LNCaP clone FGC (cell line): ENCODE data around the gene PYGO1.
"Not testable (repeated sequence)": the region's sequence is repeated elsewhere in the genome, so short reads cannot be mapped to it uniquely, and the experiment has no call there.

Experiments used
- DNase-seq: peaks from one replicate; pipeline ENCODE4 v3.0.0-alpha.2; 2011; ENCODE audit warnings: low read depth
- H3K4me3 ChIP-seq: 2 replicates; pipeline ENCODE4 v1.5.1; 2011; ENCODE audit warnings: mild to moderate bottlenecking, low read depth, low read length, control low read depth
- CTCF ChIP-seq: IDR thresholded peaks from 2 replicates; pipeline ENCODE4 v1.5.1; 2012; ENCODE audit warnings: mild to moderate bottlenecking; ENCODE audit not compliant: control insufficient read depth, insufficient read depth; ENCODE audit errors: extremely low read depth

The PYGO1 gene

GRCh38 chr15:55619783-55620182 is 31.6 kb upstream of the PYGO1 start:
- DNase-seq, result no peak
- no peak for TF ChIP-seq CTCF
- no peak overlapping the region for H3K4me3 ChIP-seq

GRCh38 chr15:55618387-55618786 is 30.2 kb upstream of the PYGO1 start:
- no peak for TF ChIP-seq CTCF
- no peak overlapping the region for H3K4me3 ChIP-seq
- DNase-seq, result no peak

- no peak for DNase-seq
- no peak for TF ChIP-seq CTCF
- no peak overlapping the region for H3K4me3 ChIP-seq
Observed at GRCh38 chr15:55615445-55615844, 27.3 kb upstream of the PYGO1 start.

GRCh38 chr15:55613727-55614126 is 25.6 kb upstream of the PYGO1 start:
- DNase-seq, result no peak
- no peak overlapping the region for H3K4me3 ChIP-seq
- TF ChIP-seq CTCF, result no peak

GRCh38 chr15:55606214-55606613 is 18.1 kb upstream of the PYGO1 start:
- no peak for TF ChIP-seq CTCF
- DNase-seq, result no peak
- H3K4me3 ChIP-seq, result no peak overlapping the region

- no peak for DNase-seq
- H3K4me3 ChIP-seq, result no peak overlapping the region
- TF ChIP-seq CTCF, result no peak
Observed at GRCh38 chr15:55601374-55601773, 13.2 kb upstream of the PYGO1 start.

- H3K4me3 ChIP-seq, result no peak overlapping the region
Observed at GRCh38 chr15:55599439-55599838, 11.3 kb upstream of the PYGO1 start.

GRCh38 chr15:55593019-55593418 is 4.9 kb upstream of the PYGO1 start:
- not testable (repeated sequence) for DNase-seq, H3K4me3 ChIP-seq

More at GRCh38 chr15:55599439-55599838, 11.3 kb upstream of the PYGO1 start:
- no peak for TF ChIP-seq CTCF
- no peak for DNase-seq
